GM19239 (cell line): ENCODE results near the gene FBXL14.
"Not testable (repeated sequence)": the region's sequence is repeated elsewhere in the genome, so short reads cannot be mapped to it uniquely, and the experiment has no call there.

ENCODE experiments used
- DNase-seq: peaks from one replicate; pipeline ENCODE4 v3.0.0; 2011; ENCODE audit warnings: low spot score; ENCODE audit not compliant: insufficient read length
- FAIRE-seq: peaks from 2 replicates; lab custom pipeline; 2011; peaks lifted over from hg19 to GRCh38; lab: Jason Lieb, UNC

Gene FBXL14

GRCh38 chr12:1622406-1622805, 28.0 kb upstream of the FBXL14 start:
- DNase-seq, result no peak
- no peak for FAIRE-seq

- DNase-seq (no peak), FAIRE-seq (no peak)
Measured at GRCh38 chr12:1620092-1620491, 25.7 kb upstream of the FBXL14 start.

GRCh38 chr12:1619587-1619986, 25.2 kb upstream of the FBXL14 start:
- FAIRE-seq, result peak; percentile 81
- DNase-seq, result no peak

GRCh38 chr12:1619159-1619558, 24.8 kb upstream of the FBXL14 start:
- no peak for DNase-seq
- FAIRE-seq, result no peak

- FAIRE-seq (no peak), DNase-seq (no peak)
Measured at GRCh38 chr12:1618489-1618888, 24.1 kb upstream of the FBXL14 start.

- DNase-seq (no peak), FAIRE-seq (peak; percentile 87)
Measured at GRCh38 chr12:1616233-1617066, 22.1 kb upstream of the FBXL14 start.

GRCh38 chr12:1614360-1614759, 20.0 kb upstream of the FBXL14 start:
- no peak for DNase-seq

GRCh38 chr12:1613860-1614259, 19.5 kb upstream of the FBXL14 start:
- no peak for FAIRE-seq
- DNase-seq, result no peak

More at GRCh38 chr12:1614360-1614759, 20.0 kb upstream of the FBXL14 start:
- no peak for FAIRE-seq

GRCh38 chr12:1611803-1612572, 17.6 kb upstream of the FBXL14 start:
- FAIRE-seq (peak; percentile 49), DNase-seq (no peak)

GRCh38 chr12:1610072-1610643, 15.8 kb upstream of the FBXL14 start:
- no peak for FAIRE-seq
- no peak for DNase-seq

GRCh38 chr12:1608713-1609119, 14.3 kb upstream of the FBXL14 start:
- DNase-seq, result no peak
- no peak for FAIRE-seq

GRCh38 chr12:1607940-1608712, 13.7 kb upstream of the FBXL14 start:
- FAIRE-seq (no peak), DNase-seq (no peak)

- DNase-seq (no peak), FAIRE-seq (peak; percentile 89)
Measured at GRCh38 chr12:1606021-1606622, 11.7 kb upstream of the FBXL14 start.

GRCh38 chr12:1605129-1606020, 11.0 kb upstream of the FBXL14 start:
- DNase-seq (no peak), FAIRE-seq (peak; percentile 90)

- FAIRE-seq, result no peak
- DNase-seq, result no peak
Measured at GRCh38 chr12:1604464-1604863, 10.1 kb upstream of the FBXL14 start.

GRCh38 chr12:1603269-1603993, 9.1 kb upstream of the FBXL14 start:
- DNase-seq, result no peak
- peak; percentile 69 for FAIRE-seq

GRCh38 chr12:1602706-1603105, 8.3 kb upstream of the FBXL14 start:
- FAIRE-seq, result not testable (repeated sequence)

GRCh38 chr12:1598757-1599156, 4.4 kb upstream of the FBXL14 start:
- no peak for FAIRE-seq

More at GRCh38 chr12:1602706-1603105, 8.3 kb upstream of the FBXL14 start:
- DNase-seq, result not testable (repeated sequence)

More at GRCh38 chr12:1598757-1599156, 4.4 kb upstream of the FBXL14 start:
- no peak for DNase-seq
